ENCODE results near the gene TMEM217. TPM values are rescaled to one million over a fixed set of nuclear protein-coding genes. Genes with fewer than 3 reads are reported as not detected.

TMEM217 gene
- total RNA-seq, 1 donor: 3.3 TPM

DNA sequence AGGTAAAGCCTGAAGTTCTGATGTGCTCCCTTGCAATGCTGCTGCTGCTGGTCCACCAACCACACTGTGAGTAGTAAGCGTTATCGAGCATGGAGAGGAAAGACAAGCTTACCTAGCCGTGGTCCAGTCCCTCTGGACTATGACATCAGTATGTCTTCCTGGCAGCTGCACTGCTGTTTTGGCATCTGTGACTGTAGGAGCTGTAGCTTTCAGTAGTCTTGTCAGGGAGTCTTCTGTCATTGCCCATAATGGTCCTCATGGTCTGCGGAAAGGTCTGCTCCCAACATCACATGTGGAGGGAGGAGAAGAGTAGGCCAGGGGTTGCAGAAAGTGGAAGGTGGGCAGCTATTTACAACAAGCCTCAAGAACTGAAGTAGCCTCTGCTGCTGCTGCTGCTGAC, 26.8 kb upstream of the TMEM217 start:
- Histone ChIP-seq H3K4me2 (ENCODE audit: insufficient read depth, low read length) (no peak overlapping the region), H3K4me1 (ENCODE audit: insufficient read depth, low read length) (peaks cover 7% of the 10 kb centered on the region), H2AFZ (ENCODE audit: low read length) (no peak overlapping the region), H3K36me3 (ENCODE audit: insufficient read depth, low read length) (peaks cover 41% of the 10 kb centered on the region), H3K4me3 (ENCODE audit: insufficient read depth, low read length) (no peak overlapping the region), H3K79me2 (ENCODE audit: insufficient read depth, low read length) (no peaks in the 10 kb centered on the region), H4K20me1 (ENCODE audit: insufficient read depth, low read length) (no peaks in the 10 kb centered on the region), H3K27ac (ENCODE audit: low read depth, low read length) (no peak overlapping the region), H3K9me3 (ENCODE audit: low read depth, low read length) (no peaks in the 10 kb centered on the region), H3K27me3 (ENCODE audit: insufficient read depth, low read length) (no peaks in the 10 kb centered on the region)
- TF ChIP-seq, protein P1, sequence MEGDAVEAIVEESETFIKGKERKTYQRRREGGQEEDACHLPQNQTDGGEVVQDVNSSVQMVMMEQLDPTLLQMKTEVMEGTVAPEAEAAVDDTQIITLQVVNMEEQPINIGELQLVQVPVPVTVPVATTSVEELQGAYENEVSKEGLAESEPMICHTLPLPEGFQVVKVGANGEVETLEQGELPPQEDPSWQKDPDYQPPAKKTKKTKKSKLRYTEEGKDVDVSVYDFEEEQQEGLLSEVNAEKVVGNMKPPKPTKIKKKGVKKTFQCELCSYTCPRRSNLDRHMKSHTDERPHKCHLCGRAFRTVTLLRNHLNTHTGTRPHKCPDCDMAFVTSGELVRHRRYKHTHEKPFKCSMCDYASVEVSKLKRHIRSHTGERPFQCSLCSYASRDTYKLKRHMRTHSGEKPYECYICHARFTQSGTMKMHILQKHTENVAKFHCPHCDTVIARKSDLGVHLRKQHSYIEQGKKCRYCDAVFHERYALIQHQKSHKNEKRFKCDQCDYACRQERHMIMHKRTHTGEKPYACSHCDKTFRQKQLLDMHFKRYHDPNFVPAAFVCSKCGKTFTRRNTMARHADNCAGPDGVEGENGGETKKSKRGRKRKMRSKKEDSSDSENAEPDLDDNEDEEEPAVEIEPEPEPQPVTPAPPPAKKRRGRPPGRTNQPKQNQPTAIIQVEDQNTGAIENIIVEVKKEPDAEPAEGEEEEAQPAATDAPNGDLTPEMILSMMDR (IDR thresholded peaks at IDR 0.05; ENCODE audit: extremely low read depth, low read depth, low read length): no peak
- no peak for DNase-seq (ENCODE audit: insufficient read length, low spot score, missing footprints)

DNA sequence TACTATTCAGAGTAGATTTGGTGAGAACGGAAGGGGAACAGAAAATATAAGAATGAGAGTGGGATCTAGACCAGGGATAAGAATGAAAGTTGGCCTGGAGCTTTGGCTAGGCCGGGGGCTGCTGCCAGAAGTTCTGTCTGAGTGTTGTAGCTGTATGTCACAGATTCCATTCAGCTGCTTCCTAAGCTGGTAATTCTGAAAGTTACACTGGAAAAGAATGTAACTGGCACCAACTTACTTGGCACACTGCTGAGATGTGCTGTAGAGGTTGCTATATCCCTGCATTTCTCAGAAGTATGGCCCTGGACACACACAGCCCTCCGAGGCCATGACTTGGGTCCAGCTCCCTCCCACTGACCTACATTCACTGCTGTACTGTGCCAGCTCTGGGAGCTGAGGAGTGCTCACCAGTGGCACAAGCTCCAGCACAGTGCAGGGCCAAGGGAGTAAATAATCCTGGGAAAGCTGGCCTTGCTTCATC, 25.8 kb upstream of the TMEM217 start:
- Histone ChIP-seq H3K79me2 (ENCODE audit: insufficient read depth, low read length) (peaks cover 5% of the 10 kb centered on the region), H2AFZ (ENCODE audit: low read length) (no peak overlapping the region), H3K27me3 (ENCODE audit: insufficient read depth, low read length) (no peaks in the 10 kb centered on the region), H3K36me3 (ENCODE audit: insufficient read depth, low read length) (peaks cover 41% of the 10 kb centered on the region), H3K4me2 (ENCODE audit: insufficient read depth, low read length) (no peak overlapping the region), H3K9me3 (ENCODE audit: low read depth, low read length) (no peaks in the 10 kb centered on the region), H3K4me3 (ENCODE audit: insufficient read depth, low read length) (no peak overlapping the region), H3K27ac (ENCODE audit: low read depth, low read length) (no peak overlapping the region), H3K4me1 (ENCODE audit: insufficient read depth, low read length) (peaks cover 12% of the 10 kb centered on the region), H4K20me1 (ENCODE audit: insufficient read depth, low read length) (no peaks in the 10 kb centered on the region)
- TF ChIP-seq, protein P1 (IDR thresholded peaks at IDR 0.05; ENCODE audit: extremely low read depth, low read depth, low read length): no peak
- DNase-seq (ENCODE audit: insufficient read length, low spot score, missing footprints): no peak

DNA sequence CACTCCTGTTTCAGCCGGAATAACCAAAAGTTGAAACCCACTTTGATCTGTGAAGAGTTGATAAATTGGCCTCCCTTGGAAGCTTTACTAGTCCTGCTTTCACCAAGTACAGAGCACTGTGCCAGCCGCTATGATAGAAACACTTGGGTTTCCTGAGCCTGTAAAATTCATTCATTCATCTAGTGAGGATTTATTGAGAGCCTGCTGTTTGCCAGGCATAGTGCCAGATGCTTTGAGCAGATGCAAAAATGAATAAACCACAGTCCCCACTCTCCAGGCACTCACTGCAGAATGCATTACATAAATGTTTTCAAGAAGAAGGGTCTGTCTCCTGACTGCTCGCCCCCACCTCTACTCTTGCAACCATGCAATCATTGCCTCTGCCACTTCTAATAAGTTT, 25.3 kb upstream of the TMEM217 start:
- no peaks in the 10 kb centered on the region for H3K27me3 ChIP-seq (ENCODE audit: insufficient read depth, low read length)
- H4K20me1 ChIP-seq (ENCODE audit: insufficient read depth, low read length): no peaks in the 10 kb centered on the region
- no peak overlapping the region for H3K4me3 ChIP-seq (ENCODE audit: insufficient read depth, low read length)
- peaks cover 9% of the 10 kb centered on the region for H3K79me2 ChIP-seq (ENCODE audit: insufficient read depth, low read length)
- no peak overlapping the region for H3K27ac ChIP-seq (ENCODE audit: low read depth, low read length)
- no peak overlapping the region for H2AFZ ChIP-seq (ENCODE audit: low read length)
- peaks cover 12% of the 10 kb centered on the region for H3K4me1 ChIP-seq (ENCODE audit: insufficient read depth, low read length)
- H3K36me3 ChIP-seq (ENCODE audit: insufficient read depth, low read length): peaks cover 41% of the 10 kb centered on the region
- no peak overlapping the region for H3K4me2 ChIP-seq (ENCODE audit: insufficient read depth, low read length)
- no peak for DNase-seq (ENCODE audit: insufficient read length, low spot score, missing footprints)
- no peaks in the 10 kb centered on the region for H3K9me3 ChIP-seq (ENCODE audit: low read depth, low read length)
- TF ChIP-seq, protein P1 (IDR thresholded peaks at IDR 0.05; ENCODE audit: extremely low read depth, low read depth, low read length): no peak

DNA sequence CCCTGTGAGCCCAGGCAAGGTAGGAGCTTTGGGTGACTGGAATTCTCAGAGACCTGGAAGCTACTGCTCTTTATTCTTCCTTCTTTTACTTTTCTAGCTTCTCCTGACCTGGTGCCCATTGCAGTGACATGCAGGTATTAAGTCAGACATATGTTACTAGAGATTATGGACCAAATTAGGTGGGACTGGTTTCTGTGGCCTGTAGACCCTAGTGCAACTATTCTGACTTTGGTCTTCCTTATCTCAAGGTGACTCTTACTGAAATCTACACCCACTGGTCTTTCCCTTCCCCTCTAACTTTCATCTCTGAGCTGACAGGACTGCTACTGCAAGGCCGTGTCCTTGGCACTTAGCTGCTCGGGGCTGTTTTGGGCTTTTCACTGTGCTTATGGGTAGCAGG, 24.4 kb upstream of the TMEM217 start:
- no peaks in the 10 kb centered on the region for H4K20me1 ChIP-seq (ENCODE audit: insufficient read depth, low read length)
- no peak overlapping the region for H3K27ac ChIP-seq (ENCODE audit: low read depth, low read length)
- no peak for DNase-seq (ENCODE audit: insufficient read length, low spot score, missing footprints)
- TF ChIP-seq, protein P1 (IDR thresholded peaks at IDR 0.05; ENCODE audit: extremely low read depth, low read depth, low read length): no peak
- no peak overlapping the region for H2AFZ ChIP-seq (ENCODE audit: low read length)
- no peaks in the 10 kb centered on the region for H3K27me3 ChIP-seq (ENCODE audit: insufficient read depth, low read length)
- H3K4me1 ChIP-seq (ENCODE audit: insufficient read depth, low read length): peaks cover 12% of the 10 kb centered on the region
- peaks cover 11% of the 10 kb centered on the region for H3K79me2 ChIP-seq (ENCODE audit: insufficient read depth, low read length)
- H3K4me3 ChIP-seq (ENCODE audit: insufficient read depth, low read length): no peak overlapping the region
- peaks cover 41% of the 10 kb centered on the region for H3K36me3 ChIP-seq (ENCODE audit: insufficient read depth, low read length)
- no peaks in the 10 kb centered on the region for H3K9me3 ChIP-seq (ENCODE audit: low read depth, low read length)
- H3K4me2 ChIP-seq (ENCODE audit: insufficient read depth, low read length): no peak overlapping the region
